Keratinocyte (primary cell): ENCODE results near the gene CUL3. TPM values are rescaled to one million over a fixed set of nuclear protein-coding genes. Genes with fewer than 3 reads are reported as not detected.
"Not testable (repeated sequence)": the region's sequence is repeated elsewhere in the genome, so short reads cannot be mapped to it uniquely, and the experiment has no call there.

ENCODE experiments used
- DNase-seq: peaks from one replicate; pipeline ENCODE4 v3.0.0-alpha.2; 2011; ENCODE audit warnings: low read depth, missing footprints, low spot score
- FAIRE-seq: peaks from 2 replicates; lab custom pipeline; 2011; peaks lifted over from hg19 to GRCh38; lab: Jason Lieb, UNC
- H2AFZ ChIP-seq: 2 replicates; pipeline ENCODE4 v1.6.0; 2012; ENCODE audit warnings: low read length, control low read depth, inconsistent platforms; ENCODE audit not compliant: control insufficient read depth
- H3K27ac ChIP-seq: 2 replicates; pipeline ENCODE4 v1.5.1; 2011; ENCODE audit warnings: low read length; ENCODE audit not compliant: control insufficient read depth, insufficient read depth
- H3K27me3 ChIP-seq: 3 replicates; pipeline ENCODE4 v1.6.0; 2011; ENCODE audit warnings: low read length; ENCODE audit not compliant: control insufficient read depth, insufficient read depth; ENCODE audit errors: extremely low read depth
- H3K36me3 ChIP-seq, 2 experiments: 2 replicates in 1 of 2; 3 replicates in 1 of 2; pipeline ENCODE4 v1.5.1; 2011; ENCODE audit warnings: low read length in 2 of 2, mild to moderate bottlenecking in 1 of 2; ENCODE audit not compliant: control insufficient read depth in 2 of 2, insufficient read depth in 2 of 2; ENCODE audit errors: extremely low read depth in 1 of 2
- H3K4me1 ChIP-seq: 3 replicates; pipeline ENCODE4 v1.5.1; 2011; ENCODE audit warnings: low read length; ENCODE audit not compliant: control insufficient read depth, insufficient read depth; ENCODE audit errors: extremely low read depth
- H3K4me2 ChIP-seq: 3 replicates; pipeline ENCODE4 v1.6.0; 2011; ENCODE audit warnings: low read depth, low read length; ENCODE audit not compliant: control insufficient read depth, insufficient read depth; ENCODE audit errors: extremely low read depth
- H3K4me3 ChIP-seq, 3 experiments: fragments of 200-600 bp in 1 of 3; sonication (generic) in 1 of 3; 2 replicates in 2 of 3; 3 replicates in 1 of 3; pipeline ENCODE4 v1.5.1; 2011 to 2016; ENCODE audit warnings: low read length in 3 of 3, mild to moderate bottlenecking in 3 of 3, control low read depth in 2 of 3, inconsistent platforms in 1 of 3, low read depth in 1 of 3, mixed read lengths in 1 of 3, mixed run types in 1 of 3, moderate library complexity in 1 of 3; ENCODE audit not compliant: control insufficient read depth in 2 of 3, insufficient read depth in 2 of 3; ENCODE audit errors: extremely low read depth in 1 of 3
- H3K79me2 ChIP-seq: 2 replicates; pipeline ENCODE4 v1.6.0; 2012; ENCODE audit warnings: low read length; ENCODE audit not compliant: control insufficient read depth, insufficient read depth
- H3K9ac ChIP-seq: 3 replicates; pipeline ENCODE4 v1.6.0; 2011; ENCODE audit warnings: low read length; ENCODE audit not compliant: control insufficient read depth, insufficient read depth; ENCODE audit errors: extremely low read depth
- H3K9me1 ChIP-seq: 3 replicates; pipeline ENCODE4 v1.6.0; 2011; ENCODE audit warnings: low read length; ENCODE audit not compliant: control insufficient read depth, insufficient read depth; ENCODE audit errors: extremely low read depth
- H3K9me3 ChIP-seq: 2 replicates; pipeline ENCODE4 v1.5.1; 2012; ENCODE audit warnings: low read depth, low read length; ENCODE audit not compliant: control insufficient read depth
- H4K20me1 ChIP-seq: 3 replicates; pipeline ENCODE4 v1.6.0; 2011; ENCODE audit warnings: low read length; ENCODE audit not compliant: control insufficient read depth, insufficient read depth; ENCODE audit errors: extremely low read depth
- EZH2 ChIP-seq: IDR thresholded peaks from one replicate; pipeline ENCODE4 v1.6.1; 2012; ENCODE audit warnings: inconsistent platforms, mild to moderate bottlenecking, low read length, moderate library complexity
- dilution Hi-C: fragments of 300-500 bp; cut with MboI; formaldehyde crosslinking; loops from one replicate; pipeline ENCODE4 v1.7.0; 2020; ENCODE audit warnings: low sequenced_read_pairs; ENCODE audit not compliant: extremely low pct_ligation_motif_present
- polyA plus RNA-seq, 5 experiments: library from polyadenylated mRNA; depleted of rRNA in 3 of 5; stranded (reverse) in 3 of 5; stranded (forward) in 1 of 5; unstranded in 1 of 5; fragments of >200 nt; gene quantifications; 1 replicate in 1 of 5; 2 replicates in 3 of 5; 3 replicates in 1 of 5; pipeline versions ENCODE4 v1.2.1 to v1.2.3, GENCODE V29; 2011 to 2012; ENCODE audit warnings: missing spikeins in 2 of 5, low read depth in 1 of 5, low replicate concordance in 1 of 5
- TF ChIP-seq, protein P1 (sequence below), 3 experiments: IDR thresholded peaks in 1 of 3; conservative IDR thresholded peaks in 1 of 3; optimal IDR thresholded peaks in 1 of 3; 2 replicates in 2 of 3; 3 replicates in 1 of 3; pipeline versions ENCODE3 to v1.5.1; 2011; ENCODE audit warnings: low read length in 3 of 3, mild to moderate bottlenecking in 3 of 3, moderate library complexity in 2 of 3, control low read depth in 1 of 3, inconsistent platforms in 1 of 3; ENCODE audit not compliant: insufficient read depth in 2 of 3; ENCODE audit errors: extremely low read depth in 1 of 3

The CUL3 gene
- polyA plus RNA-seq, 1 donor (not counting 4 experiments of a cell fraction or from before 2014, with no cell fraction given) = 71.7 TPM

GRCh38 chr2:224517963-224518362 is 67.2 kb downstream of the CUL3 start:
- Histone ChIP-seq H3K9ac (no peak overlapping the region), H4K20me1 (no peaks in the 10 kb centered on the region), H3K4me3 (no peak overlapping the region), H3K27ac (no peak overlapping the region), H3K79me2 (peaks cover 77% of the 10 kb centered on the region), H2AFZ (no peak overlapping the region), H3K36me3 (no peaks in the 10 kb centered on the region), H3K9me1 (no peaks in the 10 kb centered on the region), H3K4me1 (peaks cover 35% of the 10 kb centered on the region), H3K27me3 (no peaks in the 10 kb centered on the region), H3K9me3 (no peaks in the 10 kb centered on the region), H3K4me2 (peak overlapping the region; percentile 10)
- FAIRE-seq (peak; percentile 9), DNase-seq (no peak)
- dilution Hi-C loops = no loop called here
- TF ChIP-seq EZH2 = no peak
- TF ChIP-seq, protein P1, sequence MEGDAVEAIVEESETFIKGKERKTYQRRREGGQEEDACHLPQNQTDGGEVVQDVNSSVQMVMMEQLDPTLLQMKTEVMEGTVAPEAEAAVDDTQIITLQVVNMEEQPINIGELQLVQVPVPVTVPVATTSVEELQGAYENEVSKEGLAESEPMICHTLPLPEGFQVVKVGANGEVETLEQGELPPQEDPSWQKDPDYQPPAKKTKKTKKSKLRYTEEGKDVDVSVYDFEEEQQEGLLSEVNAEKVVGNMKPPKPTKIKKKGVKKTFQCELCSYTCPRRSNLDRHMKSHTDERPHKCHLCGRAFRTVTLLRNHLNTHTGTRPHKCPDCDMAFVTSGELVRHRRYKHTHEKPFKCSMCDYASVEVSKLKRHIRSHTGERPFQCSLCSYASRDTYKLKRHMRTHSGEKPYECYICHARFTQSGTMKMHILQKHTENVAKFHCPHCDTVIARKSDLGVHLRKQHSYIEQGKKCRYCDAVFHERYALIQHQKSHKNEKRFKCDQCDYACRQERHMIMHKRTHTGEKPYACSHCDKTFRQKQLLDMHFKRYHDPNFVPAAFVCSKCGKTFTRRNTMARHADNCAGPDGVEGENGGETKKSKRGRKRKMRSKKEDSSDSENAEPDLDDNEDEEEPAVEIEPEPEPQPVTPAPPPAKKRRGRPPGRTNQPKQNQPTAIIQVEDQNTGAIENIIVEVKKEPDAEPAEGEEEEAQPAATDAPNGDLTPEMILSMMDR (optimal IDR thresholded peaks at IDR 0.05 in 1 of 3, IDR thresholded peaks at IDR 0.05 in 1 of 3, conservative IDR thresholded peaks at IDR 0.05 in 1 of 3; ENCODE audit: extremely low read depth in 1 of 3, insufficient read depth in 2 of 3, low read length in 3 of 3) = no peak

GRCh38 chr2:224516393-224516792 is 68.8 kb downstream of the CUL3 start:
- peaks cover 67% of the 10 kb centered on the region for H3K79me2 ChIP-seq
- H3K27ac ChIP-seq, H3K9me1 ChIP-seq, dilution Hi-C loops, H3K9ac ChIP-seq, H3K4me2 ChIP-seq, H3K27me3 ChIP-seq, H3K4me3 ChIP-seq, FAIRE-seq, H4K20me1 ChIP-seq, H3K9me3 ChIP-seq, DNase-seq, H3K36me3 ChIP-seq, H2AFZ ChIP-seq: not testable (repeated sequence)
- peaks cover 26% of the 10 kb centered on the region for H3K4me1 ChIP-seq

- TF ChIP-seq, protein P1 (optimal IDR thresholded peaks at IDR 0.05 in 1 of 3, IDR thresholded peaks at IDR 0.05 in 1 of 3, conservative IDR thresholded peaks at IDR 0.05 in 1 of 3; ENCODE audit: extremely low read depth in 1 of 3, insufficient read depth in 2 of 3, low read length in 3 of 3) = no peak
- TF ChIP-seq EZH2 = no peak
- Histone ChIP-seq H3K36me3 (peaks cover 0 to 2% of the 10 kb centered on the region in 2 experiments), H4K20me1 (no peaks in the 10 kb centered on the region), H3K4me3 (no peak overlapping the region), H3K9me1 (no peaks in the 10 kb centered on the region), H3K79me2 (peaks cover 48% of the 10 kb centered on the region), H3K4me1 (peaks cover 12% of the 10 kb centered on the region), H3K9me3 (no peaks in the 10 kb centered on the region), H2AFZ (no peak overlapping the region), H3K27me3 (no peaks in the 10 kb centered on the region), H3K27ac (no peak overlapping the region), H3K4me2 (no peak overlapping the region), H3K9ac (no peak overlapping the region)
- dilution Hi-C loops = no loop called here
- FAIRE-seq (no peak), DNase-seq (no peak)
These were observed 71.2 kb downstream of the CUL3 start for GRCh38 chr2:224513991-224514390.
